Heart right ventricle (tissue), 16 donors: ENCODE measurements around the gene VMO1. TPM values are rescaled to one million over a fixed set of nuclear protein-coding genes. Genes with fewer than 3 reads are reported as not detected.
A peak's percentile ranks its signal among the peaks of the same experiment; 100 is the strongest.

ENCODE experiments used
- ATAC-seq, 8 donors: fragments of 200-7000 bp; cut with Tn5 transposase; one replicate each; pipeline ENCODE4 v1.9.1; 2020; ENCODE audit warnings: mild to moderate bottlenecking in 8 of 8, moderate library complexity in 8 of 8, moderate number of reproducible peaks in 1 of 8
- DNase-seq, 2 donors: peaks; one replicate each; pipeline ENCODE4 v3.0.0-alpha.2; 2020
- H3K27ac ChIP-seq, 10 donors: fragments of 200-600 bp; sonication (generic) in 2 of 10; one replicate each; pipeline versions ENCODE4 v1.5.0 to v1.8.0; 2020 to 2022; ENCODE audit warnings: mild to moderate bottlenecking in 3 of 10
- H3K27me3 ChIP-seq, 7 donors: fragments of 200-600 bp; one replicate each; pipeline ENCODE4 v1.8.0; 2021 to 2022; ENCODE audit warnings: mild to moderate bottlenecking in 2 of 7
- H3K36me3 ChIP-seq, 9 donors: fragments of 200-600 bp; sonication (generic) in 1 of 9; one replicate each; pipeline versions ENCODE4 v1.5.0 to v1.8.0; 2020 to 2022; ENCODE audit warnings: mild to moderate bottlenecking in 2 of 9
- H3K4me1 ChIP-seq, 9 donors: fragments of 200-600 bp; sonication (generic) in 1 of 9; one replicate each; pipeline versions ENCODE4 v1.5.0 to v1.8.0; 2020 to 2022; ENCODE audit warnings: mild to moderate bottlenecking in 4 of 9
- H3K4me3 ChIP-seq, 10 donors: fragments of 200-600 bp; sonication (generic) in 2 of 10; one replicate each; pipeline versions ENCODE4 v1.5.0 to v1.8.0; 2020 to 2022; ENCODE audit warnings: mild to moderate bottlenecking in 7 of 10, moderate library complexity in 2 of 10
- H3K9me3 ChIP-seq, 11 donors: fragments of 200-600 bp in 10 of 11; sonication (generic) in 2 of 11; one replicate each; pipeline versions ENCODE4 v1.5.0 to v1.8.0; 2013 to 2022; ENCODE audit warnings: mild to moderate bottlenecking in 2 of 11, control low read depth in 1 of 11, moderate library complexity in 1 of 11
- WGBS, 2 donors: extraction: QIAGEN DNeasy Blood & Tissue Kit; methylation state at CpG; one replicate each; pipeline ENCODE4 v1.1.7; 2013; ENCODE audit warnings: inconsistent platforms in 1 of 2; 5-methylcytosine and 5-hydroxymethylcytosine counted together
- intact Hi-C, 10 donors: fragments of 100-400 bp; cut with DNase I; formaldehyde crosslinking; loops; one replicate each; pipeline versions ENCODE4 v1.11.1 to v1.14.2; 2022
- polyA plus RNA-seq, 2 donors: library from polyadenylated mRNA; stranded (reverse); fragments of 200-250 nt; gene quantifications; one replicate each; pipeline ENCODE4 v1.2.3, GENCODE V29; 2013
- total RNA-seq, 10 donors: library from RNA; stranded (reverse); fragmentation: NEBNext Ultra II Directional in 3 of 10; extraction: Animal tissue kit (Norgen Biotek cat#: 25700) in 3 of 10; gene quantifications; one replicate each; pipeline versions ENCODE4 v1.2.1 to v1.2.4, GENCODE V29; 2021 to 2023
- TF ChIP-seq, protein P1 (sequence below), 9 donors: fragments of 200-600 bp; sonication (generic) in 2 of 9; IDR thresholded peaks; one replicate each; pipeline versions ENCODE4 v1.5.0 to v1.8.0; 2021 to 2022; ENCODE audit warnings: antibody characterized with exemption in 9 of 9, mild to moderate bottlenecking in 5 of 9, moderate library complexity in 1 of 9
- donor health status: Arrhythmogenic right ventricular cardiomyopathy.
- donor health status: ischemic (EF 13 %, LVEDD 7.1; RV severe dilation, severe dysfunction).
- donor health status: healthy with polysubstance abuse.
- donor health status: DM: no; HTN: yes; CAD: no.
- donor health status: DM: no; HTN: no; CAD: no.
- donor health status: ischemic (EF 25% LVEDD 6.9; RV normal size, moderate dysfunction).
- donor health status: ischemic (EF 25% LVEDD 5.7; RV mildly dilated, moderate dysfunction).
- donor health status: healthy.
- donor health status: DM: yes; HTN: yes; CAD: no.
- donor health status: Ischemic cardiomyopathy.
- donor health status: ischemic (EF 35%, LVEDD 5.7; RV mildly dilated, moderate dysfunction).
- donor health status: nonischemic (EF 11% LVEDD 7.7; RV severe dilation, severe dysfunction).
- donor health status: DM: yes; HTN: yes; CAD: no.
- donor health status: PGD.
- donor health status: ischemic (EF 29% LVEDD 5.4; RV normal size, mild dysfunction).
- donor health status: nonischemic (EF 23%, LVEDD 6.1; RV moderate dilation, normal function).

Gene VMO1
- total and polyA plus RNA-seq, 12 donors: 0.38 to 2.1 (median 0.64) TPM; not detected in 2

DNA sequence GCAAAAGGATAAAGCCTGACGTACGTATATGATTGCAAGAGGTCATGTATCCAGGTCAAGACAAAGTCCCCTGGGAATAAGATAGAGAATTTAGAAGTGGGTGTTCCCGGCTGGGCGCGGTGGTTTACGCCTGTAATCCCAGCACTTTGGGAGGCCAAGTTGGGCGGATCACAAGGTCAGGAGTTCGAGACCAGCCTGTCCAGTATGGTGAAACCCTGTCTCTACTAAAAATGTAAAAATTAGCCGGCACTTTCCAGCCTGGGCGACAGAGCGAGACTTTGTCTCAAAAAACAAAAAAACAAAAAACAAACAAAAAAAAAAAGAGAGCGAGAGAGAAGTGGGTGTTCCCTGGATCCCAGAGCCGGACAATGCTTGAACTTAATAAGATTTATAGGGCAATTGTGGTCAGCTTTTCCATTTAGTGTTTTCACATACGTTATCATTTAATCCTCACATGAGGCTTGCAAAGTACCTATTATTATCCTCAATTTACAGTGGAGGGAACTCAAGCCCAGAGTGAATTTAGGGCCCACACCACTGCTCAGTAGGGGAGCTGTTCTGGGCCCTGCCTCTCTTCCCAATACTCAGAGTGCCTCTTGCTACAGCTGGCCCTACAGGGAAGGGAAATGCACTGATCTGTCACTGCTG, 2.1 kb upstream of the VMO1 start:
- H3K9me3 ChIP-seq: no peaks in the 10 kb centered on the region
- H3K27me3 ChIP-seq: peaks cover 0 to 58% (median 26%) of the 10 kb centered on the region in 7 donors
- 82 to 86% methylated on average over 14 of the region's 14 CpGs for WGBS, 2 donors
- H3K36me3 ChIP-seq: no peaks in the 10 kb centered on the region
- H3K27ac ChIP-seq: peak overlapping the region in 2 of 10 donors; percentile 92 to 98
- ATAC-seq (no peak), DNase-seq (no peak)
- intact Hi-C loops: loop anchor here (2.0 to 10.0 kb wide), 8 partner anchors 46 to 114 kb away; partner anchors contain the start of genes MED11 (in 6 of the 10), ARRB2 (in 2 of the 10), CXCL16 (in 2 of the 10) and ZMYND15 (in 2 of the 10)
- TF ChIP-seq, protein P1, sequence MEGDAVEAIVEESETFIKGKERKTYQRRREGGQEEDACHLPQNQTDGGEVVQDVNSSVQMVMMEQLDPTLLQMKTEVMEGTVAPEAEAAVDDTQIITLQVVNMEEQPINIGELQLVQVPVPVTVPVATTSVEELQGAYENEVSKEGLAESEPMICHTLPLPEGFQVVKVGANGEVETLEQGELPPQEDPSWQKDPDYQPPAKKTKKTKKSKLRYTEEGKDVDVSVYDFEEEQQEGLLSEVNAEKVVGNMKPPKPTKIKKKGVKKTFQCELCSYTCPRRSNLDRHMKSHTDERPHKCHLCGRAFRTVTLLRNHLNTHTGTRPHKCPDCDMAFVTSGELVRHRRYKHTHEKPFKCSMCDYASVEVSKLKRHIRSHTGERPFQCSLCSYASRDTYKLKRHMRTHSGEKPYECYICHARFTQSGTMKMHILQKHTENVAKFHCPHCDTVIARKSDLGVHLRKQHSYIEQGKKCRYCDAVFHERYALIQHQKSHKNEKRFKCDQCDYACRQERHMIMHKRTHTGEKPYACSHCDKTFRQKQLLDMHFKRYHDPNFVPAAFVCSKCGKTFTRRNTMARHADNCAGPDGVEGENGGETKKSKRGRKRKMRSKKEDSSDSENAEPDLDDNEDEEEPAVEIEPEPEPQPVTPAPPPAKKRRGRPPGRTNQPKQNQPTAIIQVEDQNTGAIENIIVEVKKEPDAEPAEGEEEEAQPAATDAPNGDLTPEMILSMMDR (IDR thresholded peaks at IDR 0.05): no peak
- H3K4me1 ChIP-seq: peaks cover 16 to 50% (median 44%) of the 10 kb centered on the region in 9 donors
- peak overlapping the region in 2 of 10 donors; percentile 78 to 81 for H3K4me3 ChIP-seq

DNA sequence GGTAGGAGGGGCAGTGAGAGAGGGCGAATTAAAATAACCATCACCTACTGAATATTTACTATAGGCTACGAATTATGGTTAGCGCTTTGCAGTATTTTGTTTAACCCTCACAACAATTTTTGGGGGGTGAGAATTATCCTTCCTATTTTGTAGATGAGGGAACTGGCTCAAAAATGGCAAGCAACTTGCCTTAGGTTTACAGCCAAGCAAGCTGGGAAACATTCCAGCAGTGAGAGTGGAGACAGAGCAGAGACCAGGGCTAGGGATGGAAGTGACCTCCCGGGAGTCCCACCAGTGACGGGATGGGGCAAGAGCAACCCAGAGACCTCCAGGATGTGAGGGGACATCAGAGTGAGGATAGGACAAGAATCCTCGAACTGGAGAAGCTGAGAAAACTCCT, 352 bp upstream of the VMO1 start:
- Histone ChIP-seq H3K36me3 (no peaks in the 10 kb centered on the region), H3K4me3 (peak overlapping the region in 9 of 10 donors; percentile 23 to 55 (median 40)), H3K27me3 (peaks cover 0 to 75% (median 44%) of the 10 kb centered on the region in 7 donors), H3K4me1 (peaks cover 16 to 50% (median 44%) of the 10 kb centered on the region in 9 donors), H3K9me3 (no peaks in the 10 kb centered on the region), H3K27ac (peak overlapping the region in 5 of 10 donors; percentile 10 to 50 (median 42))
- WGBS, 2 donors: 5 to 8% methylated on average over 6 of the region's 6 CpGs
- ATAC-seq (no peak), DNase-seq (peak in 1 of 2 donors; percentile 46)
- TF ChIP-seq, protein P1 (IDR thresholded peaks at IDR 0.05): no peak
- intact Hi-C loops: loop anchor here in 9 of 10 donors (2.0 to 10.0 kb wide), 7 partner anchors 44 to 116 kb away; partner anchors contain the start of genes MED11 (in 6 of the 9), ARRB2 (in 2 of the 9), CXCL16 (in 2 of the 9) and ZMYND15 (in 2 of the 9)

DNA sequence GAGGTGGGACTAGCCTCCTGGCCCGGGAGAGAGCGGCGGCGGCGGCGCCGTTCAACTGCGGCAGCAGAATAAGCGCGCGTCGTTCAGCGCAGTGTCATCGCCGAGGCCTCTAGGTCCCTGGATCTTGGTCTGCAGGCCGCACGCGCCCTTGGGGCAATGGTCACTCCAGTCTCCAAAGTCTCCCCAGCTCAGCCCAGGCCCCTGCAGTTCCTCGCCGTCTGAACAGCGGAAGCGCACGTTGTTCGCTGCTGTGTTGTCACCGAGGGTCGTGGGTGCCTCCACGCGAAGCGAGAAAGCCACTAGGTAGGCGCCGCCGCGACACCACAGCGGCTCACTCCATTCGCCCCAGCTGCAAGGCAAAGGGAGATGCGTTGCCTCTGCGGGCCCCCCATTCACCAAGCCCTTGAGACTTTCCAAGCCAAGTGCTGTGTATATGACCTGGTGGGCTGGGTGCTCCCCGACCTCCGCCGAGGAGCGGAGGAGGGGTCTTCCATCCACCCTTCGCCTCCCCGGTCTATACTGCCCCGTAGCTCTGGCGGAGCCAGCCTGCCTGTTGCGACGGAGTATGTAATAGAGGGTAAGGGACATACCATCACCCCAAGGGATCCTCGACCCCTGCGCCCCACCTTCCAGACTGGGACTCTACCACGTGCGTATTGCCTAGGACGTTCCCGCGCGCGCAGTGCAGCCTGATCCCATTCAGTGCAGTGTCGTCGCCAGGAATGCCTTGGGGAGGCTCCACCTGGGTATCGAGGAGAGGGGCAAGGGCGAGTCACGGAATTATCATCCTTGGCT, 656 bp downstream of the VMO1 start:
- no peak for ATAC-seq
- H3K4me3 ChIP-seq: peak overlapping the region in 9 of 10 donors; percentile 23 to 55 (median 40)
- no peak for DNase-seq
- H3K4me1 ChIP-seq: peaks cover 16 to 46% (median 44%) of the 10 kb centered on the region in 9 donors
- TF ChIP-seq, protein P1 (IDR thresholded peaks at IDR 0.05): no peak
- H3K36me3 ChIP-seq: no peaks in the 10 kb centered on the region
- 9 to 11% methylated on average over 61 of the region's 61 CpGs for WGBS, 2 donors
- intact Hi-C loops: loop anchor here in 9 of 10 donors (2.0 to 10.0 kb wide), 7 partner anchors 43 to 117 kb away; partner anchors contain the start of genes MED11 (in 6 of the 9), ARRB2 (in 2 of the 9), CXCL16 (in 2 of the 9) and ZMYND15 (in 2 of the 9)
- H3K27me3 ChIP-seq: peaks cover 0 to 85% (median 54%) of the 10 kb centered on the region in 7 donors
- no peaks in the 10 kb centered on the region for H3K9me3 ChIP-seq
- H3K27ac ChIP-seq: peak overlapping the region in 4 of 10 donors; percentile 41 to 50 (median 43)

- Histone ChIP-seq H3K27me3 (peaks cover 0 to 87% (median 66%) of the 10 kb centered on the region in 7 donors), H3K4me3 (no peak overlapping the region), H3K27ac (no peak overlapping the region), H3K4me1 (peaks cover 16 to 29% (median 27%) of the 10 kb centered on the region in 9 donors), H3K9me3 (no peaks in the 10 kb centered on the region), H3K36me3 (no peaks in the 10 kb centered on the region)
- DNase-seq (peak in 1 of 2 donors; percentile 29), ATAC-seq (no peak)
- intact Hi-C loops: loop anchor here in 3 of 10 donors (5.0 to 10.0 kb wide), 2 partner anchors 40 to 48 kb away; partner anchors contain the start of genes CXCL16 (in 2 of the 3), MED11 (in 2 of the 3) and ZMYND15 (in 2 of the 3)
- WGBS, 2 donors: 26 to 30% methylated on average over 28 of the region's 28 CpGs
- TF ChIP-seq, protein P1 (IDR thresholded peaks at IDR 0.05): no peak
Measured at GRCh38 chr17:4782652-4783051, 3.5 kb downstream of the VMO1 start.
